ENCODE results near the gene MYMK. TPM values are rescaled to one million over a fixed set of nuclear protein-coding genes. Genes with fewer than 3 reads are reported as not detected.

The MYMK gene
- total RNA-seq, 2 donors from 2014 or later: not detected

DNA sequence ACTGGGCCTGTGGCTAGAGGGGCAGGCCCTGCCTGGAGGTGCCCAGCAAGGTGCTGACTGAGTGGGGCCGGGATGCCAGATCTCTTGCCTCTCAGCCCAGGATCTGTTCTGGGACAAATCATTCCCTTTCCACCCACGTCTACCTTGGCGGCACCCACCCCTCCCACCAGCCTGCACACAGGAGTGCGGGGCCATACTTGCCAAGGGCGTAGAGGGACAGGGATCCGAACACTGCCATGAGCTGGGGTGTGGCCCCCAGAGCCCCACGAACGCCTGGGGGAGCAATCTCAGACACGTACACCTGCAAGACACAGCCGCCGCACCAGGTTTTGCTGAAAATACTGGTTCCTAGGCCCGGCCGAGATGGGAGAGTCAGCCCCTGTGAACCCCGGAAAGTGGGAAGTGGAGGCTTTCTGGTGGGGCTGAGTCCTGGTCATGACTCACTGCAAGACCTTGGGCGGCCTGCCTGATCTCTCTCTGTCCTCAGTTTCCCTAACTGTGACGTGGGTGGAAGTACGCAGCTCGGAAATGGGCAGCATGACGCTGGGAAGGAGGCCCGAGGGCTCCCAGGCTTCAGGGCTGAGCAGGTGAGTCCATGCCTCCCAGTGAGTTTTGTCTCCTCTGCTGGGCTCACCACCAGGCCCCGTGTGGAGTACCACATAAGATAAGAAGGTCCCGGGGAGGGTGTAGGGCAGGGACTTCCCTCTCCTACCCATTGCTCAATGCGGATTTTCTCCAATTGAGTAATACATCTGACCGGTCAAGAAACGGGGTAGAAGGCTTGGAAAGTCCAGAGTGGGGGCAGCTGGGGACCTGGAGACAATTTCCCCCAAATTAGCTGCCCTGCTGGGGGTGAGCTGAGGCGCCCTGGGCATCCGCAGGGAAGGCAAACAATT is 48.5 kb downstream of the MYMK start:
- Histone ChIP-seq H3K9me3 (no peaks in the 10 kb centered on the region), H3K4me1 (peaks cover 19% of the 10 kb centered on the region), H3K4me3 (no peak overlapping the region), H3K27ac (no peak overlapping the region), H3K36me3 (replicated peaks in 1 of 2; ENCODE audit: insufficient read depth in 1 of 2, low read depth in 2 of 2) (no peaks in the 10 kb centered on the region), H3K27me3 (peaks cover 0 to 8% of the 10 kb centered on the region in 2 donors)
- ATAC-seq (no peak), DNase-seq (no peak)
- intact Hi-C loops (cut with DNase I): no loop called here
- 80 to 84% methylated on average over 15 to 27 of the region's 27 CpGs for WGBS, 2 donors
- no peak for TF ChIP-seq POLR2A (IDR thresholded peaks at IDR 0.05)

GRCh38 chr9:133475292-133476012 is 49.3 kb downstream of the MYMK start:
- WGBS, 2 donors: 82% methylated on average over 26 of the region's 27 CpGs; no CpG with 5 or more reads in 1 of the 2 donors
- Histone ChIP-seq H3K27ac (no peak overlapping the region), H3K4me1 (peaks cover 19% of the 10 kb centered on the region), H3K4me3 (no peak overlapping the region), H3K36me3 (replicated peaks in 1 of 2; ENCODE audit: insufficient read depth in 1 of 2, low read depth in 2 of 2) (no peaks in the 10 kb centered on the region), H3K27me3 (peaks cover 0 to 8% of the 10 kb centered on the region in 2 donors), H3K9me3 (no peaks in the 10 kb centered on the region)
- TF ChIP-seq POLR2A (IDR thresholded peaks at IDR 0.05) (no peak), CTCF (IDR thresholded peaks at IDR 0.05) (no peak)
- ATAC-seq: no peak
- intact Hi-C loops (cut with DNase I): no loop called here
- no peak for DNase-seq

DNA sequence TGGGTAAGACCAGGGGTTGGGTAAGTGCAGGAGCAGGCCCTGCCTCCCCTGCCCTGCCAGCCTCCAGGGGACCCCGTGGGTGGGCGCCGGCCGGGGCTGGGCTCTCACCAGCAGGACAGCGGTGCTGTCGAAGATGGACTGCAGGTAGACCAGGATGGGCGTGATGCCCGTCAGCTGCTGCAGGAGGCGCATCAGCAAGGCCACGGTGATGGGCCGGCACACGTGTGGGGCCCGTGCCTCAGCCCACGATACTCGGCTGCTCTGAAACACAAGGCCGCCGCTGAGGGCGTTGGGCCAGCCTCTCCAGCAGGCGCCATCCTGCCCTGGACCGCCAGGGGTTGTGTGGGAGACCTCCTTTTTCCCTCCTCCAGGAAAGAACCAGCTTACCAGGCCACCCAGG is 49.9 kb downstream of the MYMK start:
- Histone ChIP-seq H3K4me3 (no peak overlapping the region), H3K4me1 (peaks cover 19% of the 10 kb centered on the region), H3K9me3 (no peaks in the 10 kb centered on the region), H3K27me3 (peaks cover 0 to 6% of the 10 kb centered on the region in 2 donors), H3K27ac (no peak overlapping the region), H3K36me3 (replicated peaks in 1 of 2; ENCODE audit: insufficient read depth in 1 of 2, low read depth in 2 of 2) (no peaks in the 10 kb centered on the region)
- TF ChIP-seq CTCF (IDR thresholded peaks at IDR 0.05) (no peak), POLR2A (IDR thresholded peaks at IDR 0.05) (no peak)
- intact Hi-C loops (cut with DNase I): no loop called here
- 76 to 100% methylated on average over 4 to 20 of the region's 20 CpGs for WGBS, 2 donors
- ATAC-seq (no peak), DNase-seq (no peak)

DNA sequence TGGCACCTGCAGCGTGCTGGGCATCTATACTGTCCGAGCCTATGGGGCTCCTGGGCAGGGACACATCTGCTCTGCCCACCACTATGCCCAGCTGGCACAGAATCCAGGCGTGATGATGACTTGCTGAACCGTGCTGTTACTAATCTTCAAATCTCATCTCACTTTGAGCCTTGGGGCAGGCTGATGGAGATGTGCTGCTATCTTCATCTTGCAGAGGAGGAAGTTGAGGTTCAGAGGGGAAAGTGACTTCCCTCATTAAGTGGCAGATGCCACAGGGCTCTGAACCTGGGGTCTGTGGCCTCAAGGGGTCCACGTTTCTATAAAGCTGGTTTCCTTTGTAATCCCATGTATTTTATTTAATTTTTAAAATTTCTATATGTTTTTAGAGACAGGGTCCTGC is 50.5 kb downstream of the MYMK start:
- no peak for ATAC-seq
- no peak for TF ChIP-seq POLR2A (IDR thresholded peaks at IDR 0.05)
- 0 to 58% methylated on average over 1 to 4 of the region's 5 CpGs for WGBS, 2 donors
- H3K4me1 ChIP-seq: peaks cover 14% of the 10 kb centered on the region
- intact Hi-C loops (cut with DNase I): no loop called here
- no peak overlapping the region for H3K4me3 ChIP-seq
- H3K27ac ChIP-seq: no peak overlapping the region
- no peaks in the 10 kb centered on the region for H3K27me3 ChIP-seq
- no peak for DNase-seq
- H3K9me3 ChIP-seq: no peaks in the 10 kb centered on the region
- H3K36me3 ChIP-seq (replicated peaks in 1 of 2; ENCODE audit: insufficient read depth in 1 of 2, low read depth in 2 of 2): no peaks in the 10 kb centered on the region

GRCh38 chr9:133473743-133474142 is 51.0 kb downstream of the MYMK start:
- intact Hi-C loops (cut with DNase I): no loop called here
- no peak overlapping the region for H3K4me3 ChIP-seq
- no peak for ATAC-seq
- no peaks in the 10 kb centered on the region for H3K27me3 ChIP-seq
- H3K27ac ChIP-seq: no peak overlapping the region
- 86 to 87% methylated on average over 10 to 12 of the region's 20 CpGs for WGBS, 2 donors
- no peaks in the 10 kb centered on the region for H3K36me3 ChIP-seq (replicated peaks in 1 of 2; ENCODE audit: insufficient read depth in 1 of 2, low read depth in 2 of 2)
- no peaks in the 10 kb centered on the region for H3K9me3 ChIP-seq
- no peak for TF ChIP-seq POLR2A (IDR thresholded peaks at IDR 0.05)
- DNase-seq: no peak
- peaks cover 9% of the 10 kb centered on the region for H3K4me1 ChIP-seq

DNA sequence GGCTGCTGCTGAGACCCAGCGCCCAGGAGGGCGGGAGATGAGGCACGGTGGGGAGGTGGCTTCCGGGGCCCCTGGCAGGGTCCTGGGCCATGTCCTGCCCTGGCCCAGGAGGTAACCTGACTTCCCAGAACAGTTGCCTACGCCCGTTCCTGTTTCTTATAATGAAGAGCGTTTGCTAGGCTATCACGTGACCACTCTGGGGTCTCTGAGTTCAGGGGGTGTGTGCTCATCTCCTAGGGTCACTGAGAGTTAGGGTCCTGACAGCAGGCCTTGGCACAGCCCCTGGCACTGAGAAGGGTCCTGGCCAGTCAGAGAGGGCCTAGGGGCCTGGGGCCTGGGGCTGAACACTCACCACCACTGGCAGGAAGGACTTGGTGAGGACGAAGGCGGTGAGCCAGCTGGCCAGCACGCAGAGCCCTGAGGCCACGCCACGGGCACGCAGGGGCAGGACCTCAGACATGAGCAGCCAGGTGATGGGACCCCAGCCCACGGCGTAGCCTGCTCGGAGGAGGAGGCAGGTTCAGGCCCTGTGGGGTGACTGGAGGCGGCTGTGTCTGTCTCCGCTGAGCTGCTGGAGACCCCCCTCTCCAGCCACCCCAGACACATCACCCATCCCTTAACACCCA is 51.9 kb downstream of the MYMK start:
- intact Hi-C loops (cut with DNase I): no loop called here
- no peaks in the 10 kb centered on the region for H3K36me3 ChIP-seq (replicated peaks in 1 of 2; ENCODE audit: insufficient read depth in 1 of 2, low read depth in 2 of 2)
- no peaks in the 10 kb centered on the region for H3K27me3 ChIP-seq
- no peak overlapping the region for H3K4me3 ChIP-seq
- TF ChIP-seq CTCF (IDR thresholded peaks at IDR 0.05) (no peak), POLR2A (IDR thresholded peaks at IDR 0.05) (no peak)
- 63 to 69% methylated on average over 14 to 18 of the region's 19 CpGs for WGBS, 2 donors
- no peaks in the 10 kb centered on the region for H3K9me3 ChIP-seq
- ATAC-seq (no peak), DNase-seq (no peak)
- H3K27ac ChIP-seq: no peak overlapping the region
- H3K4me1 ChIP-seq: peaks cover under 1% of the 10 kb centered on the region
